GM21526 (cell line): ENCODE data around the gene ANKS1A.
"Not testable (repeated sequence)": the region's sequence is repeated elsewhere in the genome, so short reads cannot be mapped to it uniquely, and the experiment has no call there.

Experiments
- ATAC-seq: cut with Tn5 transposase; IDR thresholded peaks from one replicate; pipeline ENCODE4 v1.9.1; 2021; ENCODE audit warnings: moderate library complexity; ENCODE audit not compliant: unreplicated experiment, low FRiP score

ANKS1A gene

DNA sequence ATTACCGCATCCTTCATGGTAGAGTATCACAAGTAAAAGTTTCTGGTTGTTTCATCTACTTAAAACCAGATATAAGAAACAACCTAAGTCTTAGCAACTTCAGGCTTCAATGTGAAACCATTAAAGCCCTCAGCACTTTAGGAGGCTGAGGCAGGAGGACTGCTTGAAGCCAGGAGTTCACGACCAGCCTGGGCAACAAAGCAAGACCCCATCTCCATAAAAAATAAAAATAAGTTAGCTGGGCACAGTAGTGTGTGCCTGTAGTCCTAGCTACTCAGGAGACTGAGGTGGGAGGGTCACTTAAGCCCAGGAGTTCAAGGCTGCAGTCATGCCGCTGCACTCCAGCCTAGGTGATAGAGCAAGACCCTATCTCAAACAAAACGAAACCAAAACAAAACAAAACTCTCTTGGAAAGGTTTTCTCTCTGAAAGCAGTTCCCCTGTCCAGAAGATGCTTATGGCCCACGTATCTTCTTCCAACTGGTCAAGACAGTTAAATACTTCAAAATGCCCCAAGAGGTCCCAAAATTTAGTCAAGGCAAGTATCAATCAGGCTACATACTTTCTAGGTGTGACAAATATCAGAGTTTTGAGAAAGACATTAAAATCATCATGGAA lies 11.1 kb upstream of the ANKS1A start:
- ATAC-seq: no peak

DNA sequence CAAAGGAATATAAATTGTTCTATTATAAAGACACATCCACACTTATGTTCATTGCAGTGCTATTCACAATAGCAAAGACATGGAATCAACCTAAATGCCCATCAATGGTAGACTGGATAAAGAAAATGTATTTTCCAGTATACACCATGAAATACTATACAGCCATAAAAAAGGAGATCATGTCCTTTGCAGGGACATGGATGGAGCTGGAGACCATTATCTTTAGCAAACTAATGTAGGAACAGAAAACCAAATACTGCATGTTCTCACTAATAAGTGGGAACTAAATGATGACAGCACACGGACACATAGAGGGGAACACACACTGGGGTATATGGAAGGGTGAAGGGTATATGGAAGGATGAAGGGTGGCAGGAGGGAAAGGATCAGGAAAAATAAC lies 5.0 kb upstream of the ANKS1A start:
- not testable (repeated sequence) for ATAC-seq

DNA sequence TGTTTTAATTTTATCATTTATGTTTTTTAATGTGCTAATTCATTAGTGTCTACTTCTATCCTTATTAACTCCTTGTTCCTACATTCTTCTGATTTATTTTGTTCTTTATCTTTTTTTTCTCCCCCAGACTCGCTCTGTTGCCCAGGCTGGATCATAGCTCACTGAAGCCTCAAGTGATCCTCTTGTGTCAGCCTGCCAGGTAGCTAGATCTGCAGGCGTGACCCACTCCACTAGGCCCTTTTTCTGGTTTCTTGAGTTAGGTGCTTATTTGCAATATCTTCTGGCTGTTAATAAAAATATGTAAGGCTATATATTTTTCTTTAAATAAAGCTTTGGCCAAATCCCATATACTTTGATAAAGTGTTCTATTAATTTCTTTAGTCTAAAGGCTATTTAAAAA lies 4.1 kb upstream of the ANKS1A start:
- no peak for ATAC-seq

DNA sequence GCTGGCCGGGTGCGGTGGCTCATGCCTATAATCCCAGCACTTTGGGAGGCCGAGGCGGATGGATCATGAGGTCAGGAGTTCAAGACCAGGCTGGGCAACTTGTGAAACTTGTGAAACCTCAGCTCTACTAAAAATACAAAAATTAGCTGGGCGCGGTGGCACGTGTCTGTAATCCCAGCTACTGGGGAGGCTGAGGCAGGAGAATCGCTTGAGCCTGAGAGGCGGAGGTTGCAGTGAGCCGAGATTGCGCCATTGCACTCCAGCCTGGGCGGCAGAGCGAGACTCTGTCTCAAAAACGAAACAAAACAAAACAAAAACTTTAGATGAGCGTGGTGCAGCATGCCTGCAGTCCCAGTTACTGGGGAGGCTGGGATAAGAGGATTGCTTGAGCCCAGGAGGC lies 3.2 kb upstream of the ANKS1A start:
- not testable (repeated sequence) for ATAC-seq

DNA sequence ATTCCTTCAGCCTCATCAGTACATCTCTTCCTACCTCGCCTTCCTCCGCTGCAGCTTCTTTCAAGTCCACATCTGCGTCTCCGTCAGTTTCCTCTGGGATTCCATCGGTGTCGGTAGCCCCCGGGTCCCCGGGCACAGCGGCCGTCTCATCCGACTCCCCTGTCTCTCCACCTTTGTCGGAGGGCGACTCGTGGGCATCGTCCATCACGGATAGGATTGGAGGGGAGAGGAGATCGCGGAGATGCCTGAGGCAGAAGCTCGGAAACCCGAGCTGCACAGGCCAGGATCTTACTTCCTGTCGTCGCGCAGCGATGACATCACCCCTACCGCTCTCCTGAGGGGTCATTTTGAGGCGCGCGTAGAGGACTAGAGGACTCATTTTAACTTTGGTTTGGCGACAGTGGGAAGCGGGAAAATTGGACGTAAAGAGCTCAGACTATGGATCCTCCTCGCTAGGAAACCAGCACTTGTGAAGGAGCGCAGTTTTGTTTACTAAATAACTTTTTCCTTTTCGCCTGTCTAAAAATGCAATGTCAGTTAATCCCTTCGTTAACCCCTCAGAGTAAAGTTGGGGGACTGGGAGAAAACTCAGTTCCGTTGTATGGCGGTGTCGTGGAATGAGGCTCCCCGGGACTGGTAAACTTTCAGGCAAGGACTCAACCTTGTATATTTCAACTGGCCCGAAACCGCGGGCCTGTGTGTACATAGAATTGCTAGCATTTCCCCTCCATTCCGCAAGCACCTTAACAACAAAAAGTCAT lies 1.1 kb upstream of the ANKS1A start, which contains the start of gene TAF11:
TSS of gene TAF11 (minus strand) at position 290 of the 761 bp plus-strand sequence. CDS start at position 205, 85 bp downstream.
- ATAC-seq: peak; percentile 79

DNA sequence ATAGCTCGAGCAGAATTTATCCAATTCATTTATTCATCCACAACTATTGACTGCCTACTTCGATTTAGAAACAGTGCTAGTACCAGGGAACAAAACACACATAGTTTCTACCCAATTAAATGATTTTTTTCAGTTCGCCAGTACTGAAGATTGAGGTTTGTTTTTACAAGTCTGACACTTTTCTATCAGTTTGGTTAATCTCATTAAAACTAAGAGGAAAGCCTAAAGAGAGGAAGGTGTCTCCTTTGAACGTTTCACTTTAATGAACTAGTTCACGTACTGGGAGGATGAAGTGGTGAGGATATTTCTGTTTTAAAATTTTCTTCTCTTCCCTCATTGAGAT lies 570 bp upstream of the ANKS1A start:
- no peak for ATAC-seq

DNA sequence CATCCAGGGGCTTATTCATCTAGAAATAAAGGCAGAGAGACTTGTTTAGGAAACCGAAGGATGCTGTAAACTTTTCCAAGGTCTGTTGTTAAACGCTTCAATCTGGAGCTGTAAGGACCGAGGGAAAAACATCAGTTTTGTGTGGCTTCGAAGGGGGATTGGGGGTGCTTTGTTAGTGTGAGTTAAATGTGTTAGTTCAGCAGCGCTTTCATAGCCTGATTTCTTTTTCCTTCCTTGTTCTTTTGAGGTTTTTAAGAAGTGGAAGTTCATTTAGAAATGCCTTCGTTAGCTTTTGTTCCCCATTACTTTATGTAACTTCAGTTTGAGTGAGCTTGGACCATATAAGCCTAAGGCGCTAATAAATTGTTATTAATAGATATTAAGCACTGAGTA lies 1.5 kb downstream of the ANKS1A start:
- no peak for ATAC-seq

DNA sequence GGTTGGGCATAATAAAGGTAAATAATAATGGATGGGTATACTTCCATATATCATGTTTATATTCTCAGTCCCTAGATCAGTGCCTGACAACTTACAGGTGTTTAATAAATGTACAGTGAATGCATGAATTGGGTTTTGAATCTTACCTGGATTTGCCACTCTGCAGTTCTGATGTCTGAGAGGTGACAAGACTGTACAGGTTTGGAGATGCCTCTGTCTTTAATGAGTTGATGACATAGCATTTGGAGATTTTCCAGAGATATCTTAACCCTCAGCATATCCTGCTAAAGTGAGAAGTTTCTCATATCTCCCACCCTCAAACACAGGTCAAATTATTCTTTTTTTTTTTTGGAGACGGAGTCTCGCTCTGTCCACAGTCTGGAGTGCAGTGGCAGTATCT lies 2.2 kb downstream of the ANKS1A start:
- ATAC-seq: no peak

DNA sequence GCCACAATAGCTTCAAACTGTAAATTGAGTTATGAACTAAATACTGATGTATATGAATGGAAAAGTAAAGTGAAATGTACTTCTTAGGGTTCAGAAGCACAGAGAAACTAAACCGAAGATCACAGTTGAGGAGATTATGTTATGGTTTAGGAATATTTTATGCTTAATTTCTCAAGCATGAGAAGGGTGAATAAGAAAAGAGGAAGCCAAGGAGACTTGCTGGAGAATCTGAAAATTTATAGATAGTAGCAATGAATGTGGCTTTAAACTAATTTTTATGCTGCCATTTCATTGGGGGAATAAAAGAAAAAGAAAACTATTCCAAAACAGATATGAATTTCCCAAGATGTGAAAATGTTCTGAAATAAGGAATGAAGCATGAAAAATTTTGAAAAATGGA lies 5.6 kb downstream of the ANKS1A start:
- ATAC-seq: no peak

DNA sequence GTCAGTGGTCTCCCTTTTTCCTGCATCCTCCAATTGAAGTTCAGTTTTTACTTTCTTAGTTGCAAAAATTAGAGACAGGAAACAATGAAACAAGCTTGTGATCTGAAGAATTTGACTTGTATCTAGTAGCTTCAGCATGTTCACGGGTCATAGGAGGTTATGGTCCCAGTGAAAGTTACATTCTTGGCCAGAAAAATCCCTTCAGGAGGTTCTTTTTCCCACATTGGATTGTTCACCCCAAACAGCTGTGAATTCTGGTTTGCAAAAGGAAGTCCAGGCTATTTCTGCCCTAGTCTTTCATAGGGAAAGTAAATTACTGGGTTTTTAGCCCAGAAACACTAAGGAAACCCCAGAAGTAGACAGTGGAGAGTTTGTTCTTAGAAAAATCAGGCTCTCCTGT lies 8.1 kb downstream of the ANKS1A start:
- no peak for ATAC-seq

DNA sequence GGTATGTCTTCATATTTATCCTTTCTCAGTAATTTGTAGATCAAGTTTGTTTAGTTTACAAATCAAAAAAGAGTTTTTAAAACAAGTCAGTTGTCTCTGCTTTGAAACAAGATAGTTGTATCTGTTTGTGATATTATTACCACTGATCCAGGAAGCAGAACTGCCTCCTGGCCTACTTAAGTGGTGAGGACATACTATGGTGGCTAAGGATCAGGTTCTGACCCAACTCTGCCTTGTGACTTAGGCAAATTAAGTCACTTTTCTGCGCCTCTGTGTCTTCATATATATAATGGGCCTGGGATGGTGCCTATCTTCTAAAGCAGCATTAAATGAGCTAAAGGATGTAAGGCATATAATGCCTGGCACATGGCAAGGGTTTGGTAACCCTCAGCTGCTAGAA lies 8.7 kb downstream of the ANKS1A start:
- no peak for ATAC-seq

DNA sequence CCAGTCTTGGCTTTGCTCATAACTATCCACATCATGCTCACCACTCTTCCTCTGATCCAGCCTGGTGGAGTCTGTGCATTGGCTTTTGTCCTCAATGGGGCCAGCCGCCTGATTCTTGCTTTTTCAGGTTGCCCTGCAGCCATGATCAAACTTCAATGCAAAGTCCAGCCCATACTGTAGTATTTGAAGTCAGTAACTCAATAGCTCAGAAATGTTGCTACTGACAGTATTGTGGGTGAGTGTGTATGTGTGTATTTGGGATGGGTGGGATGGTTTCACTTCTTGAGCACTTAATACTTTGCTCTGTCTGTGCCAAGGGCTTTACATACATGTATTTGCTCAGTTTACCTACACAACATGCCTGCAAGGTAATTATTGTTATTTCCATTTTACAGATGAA lies 10.7 kb downstream of the ANKS1A start:
- not testable (repeated sequence) for ATAC-seq

DNA sequence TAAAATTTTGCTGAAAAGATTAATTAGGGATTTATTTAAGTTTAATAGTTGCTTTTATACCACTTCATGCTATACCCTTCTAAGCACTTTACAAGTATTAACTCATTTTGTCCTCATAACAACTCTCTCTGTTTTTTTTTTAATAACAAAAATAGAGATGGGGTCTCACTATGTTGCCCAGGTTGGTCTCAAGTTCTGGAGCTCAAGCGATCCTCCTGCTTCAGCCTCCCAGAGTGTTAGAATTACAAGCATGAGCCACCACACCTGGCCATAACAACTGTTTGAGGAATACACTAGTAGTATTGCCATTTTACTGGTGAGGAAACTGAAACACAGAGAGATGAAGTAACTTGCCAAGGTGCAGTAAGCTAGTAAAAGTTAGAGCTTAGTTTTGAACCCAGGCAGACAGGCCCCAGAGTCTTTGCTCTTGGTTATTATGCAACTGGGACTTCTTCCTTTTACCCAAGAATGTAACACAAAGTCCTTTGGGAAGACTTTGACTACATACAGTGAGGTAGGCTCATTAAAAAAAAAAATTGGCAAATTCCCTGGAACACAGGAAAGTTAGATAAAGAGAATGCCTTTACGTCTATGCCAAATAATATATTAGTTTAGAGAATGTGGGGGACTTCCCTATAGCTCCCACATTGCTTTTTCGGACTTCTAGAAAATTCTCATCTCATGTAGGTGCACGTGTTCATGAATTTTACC lies 11.4 kb downstream of the ANKS1A start:
- ATAC-seq: no peak

DNA sequence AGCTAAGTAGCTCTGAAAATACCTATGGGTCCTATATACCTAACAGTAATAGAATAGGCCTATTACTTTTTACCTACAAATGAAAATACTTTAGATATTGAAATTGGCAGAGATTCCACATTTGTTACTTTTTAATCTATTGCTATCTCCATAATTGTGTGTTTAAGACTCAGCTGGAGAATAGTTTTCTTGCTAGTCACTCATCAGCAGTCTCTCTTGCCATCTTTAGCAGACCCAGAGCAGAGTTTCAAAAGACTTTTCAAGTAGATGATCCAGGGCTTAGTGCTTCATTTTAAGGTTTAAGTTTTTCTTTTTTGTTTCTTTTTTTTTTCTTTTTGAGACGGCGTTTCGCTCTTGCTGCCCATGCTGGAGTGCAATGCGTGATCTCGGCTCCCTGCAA lies 12.9 kb downstream of the ANKS1A start:
- no peak for ATAC-seq

DNA sequence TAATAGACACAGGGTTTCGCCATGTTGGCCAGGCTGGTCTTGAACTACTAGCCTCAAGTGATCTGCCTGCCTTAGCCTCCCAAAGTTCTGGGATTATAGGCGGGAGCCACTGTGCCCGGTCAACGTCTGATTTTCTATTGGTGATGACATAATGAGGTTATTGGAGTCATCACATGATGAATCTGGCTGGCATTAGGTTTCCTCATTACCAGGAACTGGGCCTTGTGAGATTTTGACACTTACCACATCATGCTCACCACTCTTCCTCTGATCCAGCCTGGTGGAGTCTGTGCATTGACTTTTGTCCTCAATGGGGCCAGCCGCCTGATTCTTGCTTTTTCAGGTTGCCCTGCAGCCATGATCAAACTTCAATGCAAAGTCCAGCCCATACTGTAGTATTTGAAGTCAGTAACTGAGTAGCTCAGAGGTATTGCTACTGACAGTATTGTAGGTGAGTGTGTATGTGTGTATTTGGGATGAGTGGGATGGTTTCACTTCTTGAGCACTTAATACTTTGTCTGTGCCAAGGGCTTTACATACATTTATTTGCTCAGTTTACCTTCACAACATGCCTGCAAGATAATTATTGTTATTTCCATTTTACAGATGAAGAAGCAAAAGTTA lies 16.0 kb downstream of the ANKS1A start:
- no peak for ATAC-seq

DNA sequence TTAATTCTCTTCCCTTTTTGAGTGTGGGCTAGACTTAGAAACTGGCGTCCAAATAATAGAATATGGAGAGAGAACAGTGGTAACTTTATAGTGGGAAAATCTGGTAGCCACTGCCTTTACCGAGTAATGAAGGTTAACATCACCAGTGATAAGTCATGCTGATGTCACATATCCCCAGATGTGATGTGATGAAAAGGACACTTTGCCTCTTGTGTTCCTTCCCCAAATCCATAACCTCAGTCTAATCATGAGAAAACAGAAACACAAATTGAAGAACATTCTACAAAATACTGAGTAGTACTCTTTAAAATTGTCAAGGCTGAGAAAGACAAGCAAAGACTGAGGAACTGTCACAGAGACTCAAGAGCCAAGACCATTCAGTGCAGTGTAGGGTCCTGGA lies 17.8 kb downstream of the ANKS1A start:
- no peak for ATAC-seq

DNA sequence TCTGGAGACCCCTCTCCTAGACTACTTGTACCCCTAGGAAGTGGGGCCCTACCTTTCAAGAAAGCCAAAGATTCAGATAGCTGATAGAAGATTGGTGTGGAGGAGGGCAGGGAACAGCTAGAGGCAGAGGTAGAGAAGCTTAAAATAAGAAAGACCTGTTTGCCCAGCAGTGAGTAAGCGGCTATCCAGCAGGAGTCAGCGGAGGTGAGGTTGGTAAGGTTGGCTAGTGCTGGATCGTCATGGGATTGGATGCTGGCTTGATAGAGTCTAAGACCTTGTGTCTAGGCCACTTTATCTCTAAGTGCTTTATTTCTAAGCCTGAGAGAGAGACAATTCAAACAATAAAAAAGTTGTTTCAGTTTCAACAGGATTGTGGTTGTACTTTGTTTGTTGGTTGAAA lies 19.1 kb downstream of the ANKS1A start:
- no peak for ATAC-seq

DNA sequence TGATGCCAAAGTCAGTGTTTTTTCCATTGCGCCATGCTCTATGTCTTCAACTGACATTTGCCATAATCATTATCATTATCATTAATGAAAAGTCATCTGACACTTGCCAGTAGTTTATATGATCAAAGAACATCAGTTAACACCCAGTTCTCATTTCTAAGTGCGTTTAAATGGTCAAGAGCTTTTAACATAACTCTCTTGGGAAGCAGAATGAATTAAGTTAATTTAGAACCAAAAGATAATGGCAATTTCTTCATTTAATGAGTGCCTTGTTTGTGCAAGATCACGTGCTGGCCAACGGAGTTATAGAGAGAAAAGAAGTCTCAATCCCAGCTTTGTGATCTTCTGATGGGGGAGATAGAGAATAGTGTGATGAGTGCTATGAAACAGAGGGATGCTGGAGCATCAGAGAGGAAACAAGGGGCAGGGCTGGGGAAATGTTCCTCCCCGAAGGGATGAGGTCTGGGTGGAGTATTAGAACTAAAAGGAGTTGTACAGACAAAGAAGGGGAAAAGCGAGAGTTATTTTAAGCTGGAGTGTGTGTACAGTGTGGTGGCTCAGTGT lies 20.3 kb downstream of the ANKS1A start:
- no peak for ATAC-seq

DNA sequence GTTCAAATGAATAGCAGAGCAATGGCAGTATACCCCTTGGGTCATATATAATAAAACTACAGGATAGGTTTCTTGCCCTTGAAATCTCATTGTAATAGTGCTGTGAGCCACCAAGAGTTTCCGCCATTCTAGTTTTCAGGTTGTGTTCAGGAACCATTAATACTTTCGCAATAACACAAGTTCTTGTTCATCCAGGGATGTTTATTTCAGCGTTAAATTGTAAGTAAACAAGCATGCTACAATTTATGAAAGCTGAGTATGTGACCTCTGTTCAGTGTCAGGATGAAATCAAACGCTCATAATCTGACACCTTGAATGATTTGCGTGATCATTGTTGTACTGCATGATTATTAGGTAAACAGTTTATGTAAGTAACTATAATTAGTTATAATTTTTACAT lies 22.8 kb downstream of the ANKS1A start:
- ATAC-seq: no peak

DNA sequence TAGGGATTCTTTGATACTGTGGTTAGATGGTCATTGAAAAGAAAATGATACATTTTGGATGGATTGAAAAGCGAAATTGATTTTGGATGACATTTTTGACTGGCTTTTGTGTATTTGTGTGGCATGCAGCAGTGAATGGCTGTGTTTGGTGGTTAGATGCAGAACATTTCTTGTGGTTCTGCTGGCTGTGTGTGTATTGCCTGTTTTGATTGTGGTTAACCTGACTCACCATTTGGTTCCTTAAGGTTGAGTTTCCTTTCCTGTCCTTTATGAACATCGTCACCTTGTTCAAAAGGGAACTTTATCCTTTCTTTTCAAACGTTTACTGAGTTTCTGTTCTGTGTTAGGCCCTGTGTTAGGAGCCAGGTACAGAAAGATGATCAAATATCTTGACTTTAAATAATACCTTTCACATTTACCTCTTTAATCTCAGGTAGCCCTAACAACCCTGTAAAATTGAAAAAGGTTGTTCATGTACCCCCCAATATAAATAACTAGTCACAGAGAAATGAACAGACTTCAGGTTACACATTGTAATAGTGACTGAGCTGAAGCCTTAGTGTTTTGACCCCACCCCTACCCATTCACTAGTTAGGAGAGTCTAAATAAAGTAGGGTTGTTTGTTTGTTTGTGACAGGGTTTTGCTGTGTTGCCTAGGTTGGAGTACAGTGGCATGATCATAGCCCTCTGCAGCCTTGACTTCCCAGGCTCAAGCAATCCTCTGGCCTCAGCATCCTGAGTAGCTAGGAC lies 23.8 kb downstream of the ANKS1A start:
- no peak for ATAC-seq
